Measurements from ENCODE around the gene OTUB1.

The OTUB1 gene

DNA sequence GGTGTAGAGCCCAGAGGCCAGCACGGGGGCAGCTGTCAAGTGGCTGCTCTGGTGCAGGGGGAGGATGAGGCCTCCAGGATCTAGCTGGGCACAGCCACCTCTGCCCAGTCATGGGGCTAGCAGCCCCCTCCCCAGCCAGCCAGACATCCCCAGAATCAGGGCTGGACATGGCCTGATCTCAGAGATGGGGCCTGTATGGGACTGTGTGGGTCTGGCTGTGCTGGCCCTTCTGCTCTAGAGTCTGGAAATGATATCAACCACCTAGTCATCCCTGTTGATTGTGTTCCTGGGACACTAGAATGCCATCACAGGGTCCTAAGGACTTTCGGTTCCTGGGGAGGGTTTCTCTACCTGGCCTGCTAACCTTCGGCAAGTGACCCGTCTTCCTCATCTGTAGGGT lies 52.3 kb downstream of the OTUB1 start:
- no peak for DNase-seq (ENCODE audit: low read depth)
- TF ChIP-seq, protein P1, sequence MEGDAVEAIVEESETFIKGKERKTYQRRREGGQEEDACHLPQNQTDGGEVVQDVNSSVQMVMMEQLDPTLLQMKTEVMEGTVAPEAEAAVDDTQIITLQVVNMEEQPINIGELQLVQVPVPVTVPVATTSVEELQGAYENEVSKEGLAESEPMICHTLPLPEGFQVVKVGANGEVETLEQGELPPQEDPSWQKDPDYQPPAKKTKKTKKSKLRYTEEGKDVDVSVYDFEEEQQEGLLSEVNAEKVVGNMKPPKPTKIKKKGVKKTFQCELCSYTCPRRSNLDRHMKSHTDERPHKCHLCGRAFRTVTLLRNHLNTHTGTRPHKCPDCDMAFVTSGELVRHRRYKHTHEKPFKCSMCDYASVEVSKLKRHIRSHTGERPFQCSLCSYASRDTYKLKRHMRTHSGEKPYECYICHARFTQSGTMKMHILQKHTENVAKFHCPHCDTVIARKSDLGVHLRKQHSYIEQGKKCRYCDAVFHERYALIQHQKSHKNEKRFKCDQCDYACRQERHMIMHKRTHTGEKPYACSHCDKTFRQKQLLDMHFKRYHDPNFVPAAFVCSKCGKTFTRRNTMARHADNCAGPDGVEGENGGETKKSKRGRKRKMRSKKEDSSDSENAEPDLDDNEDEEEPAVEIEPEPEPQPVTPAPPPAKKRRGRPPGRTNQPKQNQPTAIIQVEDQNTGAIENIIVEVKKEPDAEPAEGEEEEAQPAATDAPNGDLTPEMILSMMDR (conservative IDR thresholded peaks at IDR 0.05; ENCODE audit: low read depth, low read length), result no peak
- H3K4me3 ChIP-seq (ENCODE audit: low read depth, low read length), result no peak overlapping the region

DNA sequence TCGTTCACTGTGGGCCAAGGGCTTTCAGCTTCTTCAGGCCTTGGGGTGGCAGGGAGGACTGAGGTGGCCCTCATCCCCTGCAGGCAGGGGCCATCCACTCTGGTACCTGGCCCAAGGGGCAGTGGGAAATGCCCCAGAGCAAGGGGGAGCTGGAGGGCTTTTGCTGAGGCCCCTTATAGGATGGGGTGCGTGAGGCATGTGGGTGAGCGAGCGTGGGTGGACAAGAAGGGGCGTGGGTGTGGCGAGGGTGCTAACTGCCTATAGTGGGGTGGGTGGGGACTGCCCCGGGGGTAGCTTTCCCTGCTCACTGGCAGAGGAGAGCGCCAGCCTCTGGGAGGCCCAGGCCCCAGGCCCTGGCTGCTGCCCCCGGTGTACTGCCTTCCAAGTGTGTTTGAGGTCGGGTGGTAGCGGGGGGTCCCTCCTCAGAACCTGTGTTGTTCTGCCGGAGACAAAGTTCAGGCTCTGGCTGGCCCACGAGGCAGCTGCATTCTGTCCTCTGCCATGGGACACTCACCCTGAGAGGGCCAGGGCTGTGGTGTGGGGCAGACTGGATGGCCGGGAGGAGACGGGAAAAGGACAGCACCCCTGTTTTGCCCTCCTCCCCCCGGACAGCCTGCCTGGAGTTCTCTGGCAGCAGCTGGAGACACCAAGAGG lies 52.9 kb downstream of the OTUB1 start:
- DNase-seq (ENCODE audit: low read depth), result no peak
- TF ChIP-seq, protein P1 (conservative IDR thresholded peaks at IDR 0.05; ENCODE audit: low read depth, low read length), result no peak
- H3K4me3 ChIP-seq (ENCODE audit: low read depth, low read length), result no peak overlapping the region

DNA sequence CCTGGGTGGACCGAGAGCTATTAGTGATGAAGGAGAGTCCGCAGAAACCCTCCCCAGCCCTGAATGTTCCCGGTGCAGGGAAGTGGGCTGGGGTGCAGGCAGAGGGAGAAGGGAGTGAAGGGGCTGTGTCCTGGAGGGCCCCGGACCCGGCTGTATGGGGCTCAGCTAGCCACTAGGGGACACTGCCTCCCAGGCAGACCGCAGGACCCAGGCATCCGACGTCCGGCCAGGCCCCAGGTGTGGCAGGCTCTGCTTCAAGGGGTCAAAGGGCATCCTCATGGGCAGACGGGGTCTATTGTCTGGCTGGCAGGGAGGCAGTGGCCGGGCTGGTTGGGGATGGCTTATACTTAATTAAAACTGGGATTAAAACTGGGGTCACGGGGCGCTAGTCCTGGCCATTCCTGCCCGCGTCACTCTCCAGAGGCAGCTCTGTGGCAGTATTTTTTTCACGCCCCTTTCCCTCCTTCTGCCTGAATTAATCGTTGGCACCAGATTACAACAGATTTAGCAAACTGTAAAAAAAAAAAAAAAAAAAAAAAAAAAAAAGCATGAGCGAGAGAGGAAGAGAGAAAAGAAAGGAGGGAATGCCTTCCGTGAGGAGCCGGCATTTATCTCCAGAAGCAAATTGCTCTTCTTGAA lies 54.6 kb downstream of the OTUB1 start:
- no peak overlapping the region for H3K4me3 ChIP-seq (ENCODE audit: low read depth, low read length)
- TF ChIP-seq, protein P1 (conservative IDR thresholded peaks at IDR 0.05; ENCODE audit: low read depth, low read length), result peak; percentile 65

DNA sequence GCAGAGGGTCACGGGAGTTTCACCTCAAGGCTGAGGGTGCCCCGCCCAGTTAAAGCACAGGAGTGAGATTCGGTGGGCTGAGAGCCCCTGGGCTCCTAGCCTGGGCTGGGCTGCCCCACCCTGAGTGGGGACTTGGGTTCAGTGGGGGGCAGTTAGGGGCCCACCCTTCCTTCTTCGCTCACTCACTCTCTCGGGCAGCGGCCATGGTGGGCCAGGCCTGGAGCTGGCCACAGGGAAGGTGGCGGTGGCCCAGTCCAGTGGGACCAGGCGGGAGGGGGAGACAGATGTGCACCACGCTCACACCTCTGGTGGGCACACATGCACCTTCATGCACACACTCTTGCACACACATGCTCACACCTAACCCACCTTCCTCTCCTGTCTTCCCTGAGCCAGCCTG lies 55.6 kb downstream of the OTUB1 start:
- no peak overlapping the region for H3K4me3 ChIP-seq (ENCODE audit: low read depth, low read length)
- TF ChIP-seq, protein P1 (conservative IDR thresholded peaks at IDR 0.05; ENCODE audit: low read depth, low read length), result no peak
- no peak for DNase-seq (ENCODE audit: low read depth)

More for the DNA sequence above, 54.6 kb downstream of the OTUB1 start:
- no peak for DNase-seq (ENCODE audit: low read depth)

DNA sequence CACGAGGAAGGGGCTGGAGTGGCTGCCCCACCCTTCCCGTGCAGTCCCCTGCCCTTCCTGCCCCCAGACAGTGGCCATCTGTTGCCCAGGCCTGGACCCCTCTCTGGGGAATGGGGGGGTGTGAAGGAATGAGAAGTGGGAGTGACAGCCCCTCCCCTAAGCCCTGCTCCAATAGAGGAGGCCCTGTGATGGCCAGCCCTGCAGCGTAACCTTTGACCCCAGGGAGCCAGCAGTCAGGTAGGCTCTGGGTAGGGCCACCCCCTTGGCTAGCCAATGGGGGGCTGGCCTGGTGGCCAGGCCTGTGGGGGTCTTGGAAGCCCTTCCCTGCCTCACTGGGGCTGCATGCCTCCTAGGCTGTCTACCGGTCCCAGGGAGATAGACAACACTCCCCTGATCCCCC lies 56.1 kb downstream of the OTUB1 start:
- DNase-seq (ENCODE audit: low read depth), result no peak
- TF ChIP-seq, protein P1 (conservative IDR thresholded peaks at IDR 0.05; ENCODE audit: low read depth, low read length), result no peak

DNA sequence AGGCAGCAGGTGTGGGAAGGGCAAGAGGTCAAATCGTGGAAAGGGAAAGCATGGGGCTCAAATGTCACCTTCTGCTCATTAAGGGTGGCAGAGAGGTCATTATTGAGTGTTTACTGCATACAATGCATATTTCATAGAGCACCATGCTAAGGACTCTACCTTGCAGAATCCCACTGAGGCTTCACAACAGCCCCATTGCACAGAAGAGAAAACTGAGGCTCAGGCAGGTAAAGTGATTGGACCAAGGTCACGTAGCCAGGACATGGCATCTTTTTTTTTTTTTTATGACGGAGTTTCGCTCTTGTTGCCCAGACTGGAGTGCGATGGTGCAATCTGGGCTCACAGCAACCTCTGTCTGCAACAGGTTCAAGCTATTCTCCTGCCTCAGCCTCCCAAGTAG lies 57.3 kb downstream of the OTUB1 start:
- no peak for DNase-seq (ENCODE audit: low read depth)
- H3K4me3 ChIP-seq (ENCODE audit: low read depth, low read length), result no peak overlapping the region
- TF ChIP-seq, protein P1 (conservative IDR thresholded peaks at IDR 0.05; ENCODE audit: low read depth, low read length), result no peak

More for the DNA sequence above, 56.1 kb downstream of the OTUB1 start:
- no peak overlapping the region for H3K4me3 ChIP-seq (ENCODE audit: low read depth, low read length)
